GM12875 (cell line): ENCODE results near the gene RTN4R.

Experiments
- H3K4me3 ChIP-seq: one replicate; pipeline ENCODE4 v1.5.1; 2011; ENCODE audit warnings: low read depth, low read length, control low read depth
- TF ChIP-seq, protein P1 (sequence below): IDR thresholded peaks from 2 replicates; pipeline ENCODE4 v1.5.1; 2011; ENCODE audit warnings: low read depth, mild to moderate bottlenecking, control low read depth, inconsistent platforms, low read length, moderate library complexity, borderline replicate concordance; ENCODE audit not compliant: insufficient read depth

Gene RTN4R

DNA sequence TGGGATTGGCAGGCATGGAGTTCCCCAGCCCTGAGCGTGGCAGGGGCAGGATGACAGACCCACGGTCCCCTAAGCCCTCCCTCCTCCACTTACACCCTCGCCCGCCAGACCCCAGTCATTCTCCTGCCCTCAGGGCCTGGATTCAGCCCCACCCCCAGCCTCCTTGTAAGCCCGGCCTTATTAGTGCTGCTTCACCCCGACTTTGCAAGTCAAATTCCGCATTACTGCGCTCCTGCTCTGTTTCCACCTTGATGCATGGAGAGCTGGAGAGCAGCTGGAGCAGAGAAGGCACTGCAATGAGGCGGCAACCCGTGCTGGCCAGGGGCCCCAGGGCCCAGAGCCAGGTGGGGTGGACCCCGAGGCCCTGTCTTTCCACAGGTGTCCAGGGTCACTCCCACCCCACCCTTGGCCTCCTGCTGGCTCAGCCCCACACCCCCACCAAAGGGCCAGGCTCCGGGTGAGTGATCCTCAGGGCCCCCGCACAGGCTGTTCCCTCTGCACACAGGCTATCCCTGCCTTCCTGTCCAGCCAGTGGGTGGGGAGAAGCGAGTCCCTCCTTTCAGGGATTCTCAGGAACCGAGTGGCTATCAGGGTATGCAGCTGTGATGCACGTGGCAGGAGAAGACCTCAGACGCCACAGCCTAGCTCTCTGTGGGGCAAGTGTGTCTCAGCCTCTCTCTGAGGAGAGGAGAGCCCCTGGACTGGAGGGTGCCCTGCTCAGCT lies 36.4 kb downstream of the RTN4R start:
- TF ChIP-seq, protein P1, sequence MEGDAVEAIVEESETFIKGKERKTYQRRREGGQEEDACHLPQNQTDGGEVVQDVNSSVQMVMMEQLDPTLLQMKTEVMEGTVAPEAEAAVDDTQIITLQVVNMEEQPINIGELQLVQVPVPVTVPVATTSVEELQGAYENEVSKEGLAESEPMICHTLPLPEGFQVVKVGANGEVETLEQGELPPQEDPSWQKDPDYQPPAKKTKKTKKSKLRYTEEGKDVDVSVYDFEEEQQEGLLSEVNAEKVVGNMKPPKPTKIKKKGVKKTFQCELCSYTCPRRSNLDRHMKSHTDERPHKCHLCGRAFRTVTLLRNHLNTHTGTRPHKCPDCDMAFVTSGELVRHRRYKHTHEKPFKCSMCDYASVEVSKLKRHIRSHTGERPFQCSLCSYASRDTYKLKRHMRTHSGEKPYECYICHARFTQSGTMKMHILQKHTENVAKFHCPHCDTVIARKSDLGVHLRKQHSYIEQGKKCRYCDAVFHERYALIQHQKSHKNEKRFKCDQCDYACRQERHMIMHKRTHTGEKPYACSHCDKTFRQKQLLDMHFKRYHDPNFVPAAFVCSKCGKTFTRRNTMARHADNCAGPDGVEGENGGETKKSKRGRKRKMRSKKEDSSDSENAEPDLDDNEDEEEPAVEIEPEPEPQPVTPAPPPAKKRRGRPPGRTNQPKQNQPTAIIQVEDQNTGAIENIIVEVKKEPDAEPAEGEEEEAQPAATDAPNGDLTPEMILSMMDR, result no peak
- no peak overlapping the region for H3K4me3 ChIP-seq

DNA sequence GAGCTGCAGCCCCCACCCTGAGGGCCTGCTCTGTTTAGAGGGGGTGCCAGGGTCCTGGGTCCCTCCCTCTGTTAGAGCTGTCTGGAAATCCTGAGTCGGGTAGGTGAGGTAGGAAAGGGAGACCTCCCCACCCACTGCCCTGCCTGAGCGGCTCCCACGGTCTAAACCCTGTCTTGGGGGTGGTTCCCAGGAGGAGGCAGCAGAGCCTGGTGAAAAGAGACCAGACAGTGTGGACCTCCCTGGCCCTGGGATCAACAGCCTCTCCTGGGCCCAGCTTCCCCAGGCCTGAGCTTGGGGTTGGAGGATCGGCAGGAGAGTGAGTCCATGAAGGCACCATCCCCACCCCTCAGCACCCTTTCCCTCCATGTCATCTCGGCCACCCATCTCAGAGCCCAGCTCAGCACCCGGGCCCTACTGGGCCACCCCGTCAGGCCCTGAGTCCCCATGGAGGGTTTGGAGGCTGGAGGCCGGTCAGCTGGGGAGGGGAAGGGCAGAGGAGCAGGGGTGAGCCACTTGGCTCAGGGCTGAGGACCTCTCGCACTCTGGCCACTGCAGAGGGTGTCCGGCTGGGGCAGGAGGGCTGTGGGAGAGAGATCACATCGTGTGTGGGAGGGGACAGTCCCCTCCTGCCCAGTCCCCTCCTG lies 37.2 kb downstream of the RTN4R start:
- no peak overlapping the region for H3K4me3 ChIP-seq
- TF ChIP-seq, protein P1, result no peak

DNA sequence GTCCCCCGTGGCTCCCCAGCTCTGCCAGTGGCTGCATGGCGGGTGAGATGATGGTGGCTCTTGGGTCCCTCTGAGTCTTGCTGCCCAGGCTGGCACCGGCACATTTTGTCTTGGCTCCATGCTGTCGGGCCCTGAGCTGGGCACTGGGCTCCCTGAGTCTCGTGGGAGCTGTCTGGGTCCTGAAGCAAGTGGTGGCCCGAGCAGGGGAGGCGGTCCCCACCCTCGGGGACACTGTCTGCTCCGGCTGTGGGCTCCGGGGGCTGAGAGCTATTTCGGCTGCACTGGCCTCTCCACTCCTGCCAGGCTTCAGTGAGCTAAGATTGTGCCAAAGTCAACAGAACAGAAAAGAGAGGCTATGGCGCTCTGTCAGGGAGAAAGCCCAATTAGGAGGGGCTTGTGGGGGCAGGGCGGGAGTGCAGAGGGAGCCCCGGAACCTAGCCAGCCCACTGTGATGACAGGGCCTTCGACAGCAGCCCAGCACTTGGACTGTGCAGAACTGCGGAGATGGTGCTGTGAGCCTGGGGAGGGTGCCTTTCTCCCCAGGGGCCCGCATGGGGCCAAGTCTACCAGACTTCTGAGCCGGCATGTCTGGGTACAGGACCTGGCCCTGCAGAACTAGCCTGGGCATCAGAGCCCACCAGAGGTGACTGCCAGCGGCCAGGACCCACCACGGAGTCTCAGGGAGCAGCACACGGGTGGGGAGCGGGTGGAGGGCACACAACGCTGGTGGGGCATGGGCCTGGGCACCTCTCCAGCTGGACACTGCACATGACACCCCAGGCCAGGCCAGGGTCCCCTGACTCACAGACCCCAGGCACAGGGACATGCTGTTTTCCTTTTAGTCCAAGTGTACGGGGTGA lies 38.0 kb downstream of the RTN4R start:
- TF ChIP-seq, protein P1, result no peak
- H3K4me3 ChIP-seq, result no peak overlapping the region

DNA sequence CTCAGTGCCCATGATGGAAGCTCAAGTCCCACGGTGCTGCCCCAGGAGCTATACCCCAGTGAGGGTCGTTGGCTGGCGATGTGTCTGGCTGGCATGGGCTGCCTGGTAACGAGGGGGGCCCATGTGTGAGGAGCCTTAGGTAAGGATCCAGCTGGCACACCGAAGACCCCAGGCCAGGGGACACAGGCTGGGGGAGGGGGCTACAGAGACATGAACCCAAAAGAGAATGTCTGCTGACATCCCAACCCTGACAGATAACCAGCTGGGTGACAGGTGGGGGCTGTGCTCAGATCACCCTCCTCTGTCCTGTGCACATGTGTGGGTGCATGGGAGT lies 39.2 kb downstream of the RTN4R start:
- no peak overlapping the region for H3K4me3 ChIP-seq
- TF ChIP-seq, protein P1, result no peak

DNA sequence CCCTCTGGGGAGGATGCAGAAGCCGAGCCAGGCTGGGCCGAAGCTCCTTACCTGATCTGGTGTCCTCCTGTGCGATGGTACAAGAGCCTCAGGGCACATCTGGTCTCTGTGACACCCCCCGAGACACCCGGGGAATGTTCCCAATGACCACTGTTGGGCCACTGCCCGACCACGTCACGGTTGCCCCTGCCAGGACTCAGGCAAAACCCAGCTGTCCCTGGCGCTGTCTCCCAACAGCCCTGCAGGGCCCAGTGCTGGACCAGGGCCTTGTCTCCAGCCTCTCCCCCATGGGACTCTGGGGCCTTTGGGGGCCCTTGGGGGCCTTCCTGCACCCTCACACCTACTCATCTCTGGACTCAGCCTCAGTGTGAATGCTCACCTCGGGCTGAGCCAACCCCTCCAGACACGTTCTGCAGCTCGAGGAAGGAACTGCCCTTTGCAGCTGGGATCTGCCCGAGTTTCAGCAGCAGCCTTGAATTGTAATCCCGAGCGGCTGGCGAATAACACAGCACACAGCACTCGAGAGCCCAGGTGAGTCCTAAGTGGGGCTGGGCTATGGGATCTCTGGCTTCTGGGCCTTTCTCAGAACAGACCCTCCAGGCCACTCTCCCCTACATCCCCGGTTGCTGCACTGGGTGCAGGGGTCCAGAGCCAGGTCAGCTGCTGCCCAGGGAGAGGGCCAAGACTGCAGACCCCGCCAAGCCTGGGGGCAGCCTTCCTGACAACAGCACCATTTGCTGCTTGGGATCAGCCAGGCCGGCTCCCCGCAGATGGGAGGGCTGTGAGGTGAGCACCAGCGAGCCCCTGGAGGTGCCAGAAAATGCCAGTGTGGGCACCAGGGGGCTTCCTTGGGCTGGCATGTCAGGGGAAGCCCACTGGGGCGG lies 39.8 kb downstream of the RTN4R start:
- no peak overlapping the region for H3K4me3 ChIP-seq
- TF ChIP-seq, protein P1, result no peak

DNA sequence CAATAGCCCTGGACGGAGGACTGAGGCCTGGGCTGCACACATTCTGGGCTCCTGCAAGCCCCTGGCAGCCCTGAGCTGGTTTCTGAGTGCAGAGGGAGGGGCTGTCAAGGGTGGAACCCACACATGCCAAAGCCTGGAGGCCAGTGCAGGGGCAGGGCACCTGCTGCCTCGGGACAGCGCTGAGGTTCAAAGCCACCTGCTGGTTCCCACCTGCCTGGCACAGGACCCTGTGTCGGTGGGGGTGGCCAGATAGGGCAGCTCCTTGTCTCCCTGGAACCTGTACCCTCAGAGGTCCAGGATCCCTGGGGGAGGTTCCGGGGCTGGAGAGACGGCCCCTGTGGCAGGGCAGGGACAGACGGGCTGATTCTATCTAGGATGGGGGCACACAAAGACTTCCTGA lies 40.8 kb downstream of the RTN4R start:
- TF ChIP-seq, protein P1, result no peak
- no peak overlapping the region for H3K4me3 ChIP-seq
